HCT116 (cell line): ENCODE data around the gene NEUROD4. TPM values are rescaled to one million over a fixed set of nuclear protein-coding genes. Genes with fewer than 3 reads are reported as not detected.

Experiments
- ATAC-seq: fragments of 200-7000 bp; cut with Tn5 transposase; 2 replicates; pipeline ENCODE4 v1.9.1; 2020; ENCODE audit warnings: mild to moderate bottlenecking, moderate library complexity
- BruUV-seq: library from RNA; stranded (reverse); fragments of 400-500 nt; replicated peaks from 2 replicates; lab custom pipeline; 2021; lab: Mats Ljungman, UMichigan
- CTCF ChIA-PET: fragments of 300-600 bp; sonication (Branson Sonifier 250); formaldehyde crosslinking; loops from one replicate; lab custom pipeline; 2021; ENCODE audit warnings: antibody characterized with exemption; lab: Charles Lee
- POLR2A ChIA-PET: fragments of 300-600, 350-600 bp; sonication (Branson Sonifier 250); formaldehyde crosslinking; loops from one replicate; lab custom pipeline; 2021; ENCODE audit warnings: antibody characterized with exemption; lab: Charles Lee
- RAD21 ChIA-PET, 2 experiments: fragments of 300-600 bp; sonication (Branson Sonifier 250); formaldehyde crosslinking; loops; one replicate each; lab custom pipeline; 2023; ENCODE audit warnings: low total read pairs in 2 of 2; ENCODE audit not compliant: uncharacterized antibody in 2 of 2, unreplicated experiment in 2 of 2, low non-redundant PET in 1 of 2; lab: Charles Lee
- DNase-seq: peaks from one replicate; pipeline ENCODE4 v3.0.0-alpha.2; 2010; ENCODE audit warnings: low read depth, low spot score
- H2AFZ ChIP-seq: fragments of 200-600 bp; shearing (Covaris generic), sonication (generic); 2 replicates; pipeline ENCODE4 v1.6.1; 2017; ENCODE audit warnings: low read depth, mixed run types, mixed read lengths, antibody characterized with exemption, low read length; ENCODE audit not compliant: poor library complexity, severe bottlenecking
- H3K27ac ChIP-seq: 2 replicates; pipeline ENCODE4 v1.5.1; 2012; ENCODE audit warnings: low read depth, low read length
- H3K27me3 ChIP-seq: fragments of 200-600 bp; sonication (generic); 2 replicates; pipeline ENCODE4 v1.6.1; 2016; ENCODE audit warnings: mixed run types, low read length, mixed read lengths; ENCODE audit not compliant: insufficient read depth
- H3K36me3 ChIP-seq, 2 experiments: fragments of 200-500 bp in 1 of 2; fragments of 200-600 bp in 1 of 2; sonication (Bioruptor generic) in 1 of 2; sonication (generic) in 1 of 2; 2 replicates each; pipeline versions ENCODE4 v1.5.1 to v1.6.1; 2014 to 2016; ENCODE audit warnings: low read length in 2 of 2, inconsistent platforms in 1 of 2, mixed read lengths in 1 of 2, mixed run types in 1 of 2; ENCODE audit not compliant: insufficient read depth in 2 of 2, control insufficient read depth in 1 of 2
- H3K4me1 ChIP-seq, 2 experiments: fragments of 200-600 bp in 1 of 2; sonication (generic) in 1 of 2; 2 replicates each; pipeline versions ENCODE4 v1.5.1 to v1.6.1; 2012 to 2017; ENCODE audit warnings: low read length in 2 of 2, inconsistent platforms in 1 of 2, mild to moderate bottlenecking in 1 of 2, mixed read lengths in 1 of 2, mixed run types in 1 of 2, moderate library complexity in 1 of 2; ENCODE audit not compliant: insufficient read depth in 2 of 2, control insufficient read depth in 1 of 2
- H3K4me2 ChIP-seq: fragments of 200-600 bp; sonication (generic); 2 replicates; pipeline ENCODE4 v1.6.1; 2017; ENCODE audit warnings: mixed run types, low read length, mixed read lengths
- H3K4me3 ChIP-seq, 2 experiments: fragments of 200-600 bp in 1 of 2; sonication (generic) in 1 of 2; replicated peaks in 1 of 2; 2 replicates each; pipeline ENCODE4 v1.5.1; 2011 to 2016; ENCODE audit warnings: low read length in 2 of 2, control low read depth in 1 of 2, low read depth in 1 of 2, mild to moderate bottlenecking in 1 of 2, mixed read lengths in 1 of 2, mixed run types in 1 of 2
- H3K79me2 ChIP-seq: fragments of 200-600 bp; sonication (generic); 2 replicates; pipeline ENCODE4 v1.6.1; 2017; ENCODE audit warnings: mild to moderate bottlenecking, mixed run types, low read length, moderate library complexity, mixed read lengths; ENCODE audit not compliant: insufficient read depth
- H3K9ac ChIP-seq: fragments of 200-600 bp; sonication (generic); 2 replicates; pipeline ENCODE4 v1.6.1; 2016; ENCODE audit warnings: low read length, mixed read lengths
- H3K9me2 ChIP-seq: fragments of 200-600 bp; sonication (generic), shearing (Covaris generic); 2 replicates; pipeline ENCODE4 v1.6.1; 2017; ENCODE audit warnings: mixed run types, mild to moderate bottlenecking, moderate library complexity; ENCODE audit not compliant: insufficient read depth
- H3K9me3 ChIP-seq, 2 experiments: fragments of 200-500 bp in 1 of 2; fragments of 200-600 bp in 1 of 2; sonication (Bioruptor generic) in 1 of 2; sonication (generic) in 1 of 2; 2 replicates each; pipeline ENCODE4 v1.6.1; 2014 to 2017; ENCODE audit warnings: low read length in 2 of 2, mixed read lengths in 2 of 2, inconsistent platforms in 1 of 2, low read depth in 1 of 2, mild to moderate bottlenecking in 1 of 2, mixed run types in 1 of 2, moderate library complexity in 1 of 2; ENCODE audit not compliant: control insufficient read depth in 1 of 2, insufficient read depth in 1 of 2
- H4K20me1 ChIP-seq: fragments of 200-600 bp; sonication (generic), shearing (Covaris generic); 2 replicates; pipeline ENCODE4 v1.6.1; 2017; ENCODE audit warnings: mixed run types, mild to moderate bottlenecking, moderate library complexity; ENCODE audit not compliant: insufficient read depth
- EGR1 ChIP-seq: IDR thresholded peaks from 2 replicates; pipeline ENCODE4 v1.6.1; 2012; ENCODE audit warnings: low read depth
- EZH2 ChIP-seq: fragments of 200-600 bp; sonication (generic); IDR thresholded peaks from 2 replicates; pipeline ENCODE4 v1.6.1; 2017; ENCODE audit warnings: antibody characterized with exemption, mixed run types
- EZH2phosphoT487 ChIP-seq: fragments of 200-600 bp; IDR thresholded peaks from 2 replicates; pipeline ENCODE4 v1.6.1; 2018; ENCODE audit warnings: antibody characterized with exemption, borderline replicate concordance
- FOSL1 ChIP-seq: IDR thresholded peaks from 2 replicates; pipeline ENCODE4 v1.6.1; 2012; ENCODE audit warnings: low read depth
- JUND ChIP-seq: IDR thresholded peaks from 2 replicates; pipeline ENCODE4 v1.6.1; 2012
- POLR2A ChIP-seq: IDR thresholded peaks from 2 replicates; pipeline ENCODE4 v1.7.0; 2011; ENCODE audit warnings: borderline replicate concordance; ENCODE audit not compliant: insufficient read depth, insufficient read length; ENCODE audit errors: extremely low read depth
- RAD21 ChIP-seq: IDR thresholded peaks from 2 replicates; pipeline ENCODE4 v1.6.1; 2012; ENCODE audit warnings: low read depth, mild to moderate bottlenecking
- TCF7L2 ChIP-seq: IDR thresholded peaks from 2 replicates; pipeline ENCODE4 v1.7.0; 2011; ENCODE audit warnings: borderline replicate concordance, inconsistent platforms; ENCODE audit not compliant: insufficient read depth, insufficient read length; ENCODE audit errors: extremely low read depth
- ZFX ChIP-seq: fragments of 450-650 bp; IDR thresholded peaks from 2 replicates; pipeline ENCODE4 v1.6.1; 2017
- intact Hi-C: fragments of 100-400 bp; cut with micrococcal nuclease; formaldehyde crosslinking; loops from 2 replicates; pipeline ENCODE4 v1.10.0; 2022
- total RNA-seq: library from RNA; stranded (reverse); gene quantifications from one replicate; pipeline ENCODE4 v1.2.1, GENCODE V29; 2021; ENCODE audit not compliant: unreplicated experiment
- TF ChIP-seq, protein P1 (sequence below): IDR thresholded peaks from 2 replicates; pipeline ENCODE4 v1.6.1; 2012; ENCODE audit warnings: low read depth

NEUROD4 gene
- total RNA-seq, 1 experiment from 2014 or later: not detected

DNA sequence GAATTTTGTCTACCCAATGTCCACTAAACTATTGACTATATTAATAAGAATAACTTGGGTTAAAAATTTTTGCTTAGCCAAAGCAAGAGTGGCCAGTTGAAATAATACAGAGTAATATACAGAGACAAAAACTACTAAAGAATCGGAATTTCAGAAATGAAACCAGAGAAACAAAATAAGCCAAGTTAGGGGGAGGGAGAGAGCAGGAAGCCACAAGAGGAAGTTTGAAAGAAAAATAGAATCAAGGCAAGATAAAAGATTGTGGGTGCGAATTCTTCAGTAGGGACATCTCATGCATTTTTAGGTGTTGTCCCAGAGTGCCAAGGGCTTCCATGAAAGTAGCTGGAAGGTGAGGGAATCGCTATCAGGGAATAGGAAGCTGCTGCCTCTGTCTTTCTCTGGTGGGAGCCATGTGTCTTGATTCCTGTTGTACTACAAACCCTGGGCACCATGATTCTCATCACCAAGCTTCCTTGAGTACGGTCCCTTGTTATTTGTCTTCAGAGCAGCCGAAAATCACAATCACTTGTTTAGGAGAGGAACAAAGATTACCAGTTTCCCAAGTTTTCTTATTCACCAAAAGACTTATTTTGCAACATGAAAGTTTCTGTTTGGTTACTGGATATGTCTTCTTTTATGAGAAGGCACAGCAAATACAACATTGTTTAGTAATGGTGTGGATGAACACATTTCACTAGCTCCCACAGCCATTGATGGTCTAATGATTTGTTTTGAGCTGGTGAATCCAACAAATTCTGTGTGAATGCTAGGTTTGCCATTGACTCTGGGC, 16.7 kb downstream of the NEUROD4 start:
- H3K9ac ChIP-seq: no peak overlapping the region
- DNase-seq (no peak), ATAC-seq (no peak)
- no peak overlapping the region for H3K4me2 ChIP-seq
- ChIA-PET CTCF (no interaction called here), RAD21 (no interaction called here), POLR2A (no interaction called here)
- no peak overlapping the region for H2AFZ ChIP-seq
- no peaks in the 10 kb centered on the region for H4K20me1 ChIP-seq
- no peaks in the 10 kb centered on the region for H3K36me3 ChIP-seq
- intact Hi-C loops: no loop called here
- no peaks in the 10 kb centered on the region for H3K9me2 ChIP-seq
- H3K27me3 ChIP-seq: peaks cover 88% of the 10 kb centered on the region
- no peak overlapping the region for H3K27ac ChIP-seq
- no peaks in the 10 kb centered on the region for H3K79me2 ChIP-seq
- H3K9me3 ChIP-seq: no peaks in the 10 kb centered on the region
- no peaks in the 10 kb centered on the region for H3K4me1 ChIP-seq
- TF ChIP-seq TCF7L2 (no peak), EZH2phosphoT487 (no peak), RAD21 (no peak), EGR1 (no peak), POLR2A (no peak), EZH2 (no peak), FOSL1 (no peak), JUND (no peak), ZFX (no peak)
- TF ChIP-seq, protein P1, sequence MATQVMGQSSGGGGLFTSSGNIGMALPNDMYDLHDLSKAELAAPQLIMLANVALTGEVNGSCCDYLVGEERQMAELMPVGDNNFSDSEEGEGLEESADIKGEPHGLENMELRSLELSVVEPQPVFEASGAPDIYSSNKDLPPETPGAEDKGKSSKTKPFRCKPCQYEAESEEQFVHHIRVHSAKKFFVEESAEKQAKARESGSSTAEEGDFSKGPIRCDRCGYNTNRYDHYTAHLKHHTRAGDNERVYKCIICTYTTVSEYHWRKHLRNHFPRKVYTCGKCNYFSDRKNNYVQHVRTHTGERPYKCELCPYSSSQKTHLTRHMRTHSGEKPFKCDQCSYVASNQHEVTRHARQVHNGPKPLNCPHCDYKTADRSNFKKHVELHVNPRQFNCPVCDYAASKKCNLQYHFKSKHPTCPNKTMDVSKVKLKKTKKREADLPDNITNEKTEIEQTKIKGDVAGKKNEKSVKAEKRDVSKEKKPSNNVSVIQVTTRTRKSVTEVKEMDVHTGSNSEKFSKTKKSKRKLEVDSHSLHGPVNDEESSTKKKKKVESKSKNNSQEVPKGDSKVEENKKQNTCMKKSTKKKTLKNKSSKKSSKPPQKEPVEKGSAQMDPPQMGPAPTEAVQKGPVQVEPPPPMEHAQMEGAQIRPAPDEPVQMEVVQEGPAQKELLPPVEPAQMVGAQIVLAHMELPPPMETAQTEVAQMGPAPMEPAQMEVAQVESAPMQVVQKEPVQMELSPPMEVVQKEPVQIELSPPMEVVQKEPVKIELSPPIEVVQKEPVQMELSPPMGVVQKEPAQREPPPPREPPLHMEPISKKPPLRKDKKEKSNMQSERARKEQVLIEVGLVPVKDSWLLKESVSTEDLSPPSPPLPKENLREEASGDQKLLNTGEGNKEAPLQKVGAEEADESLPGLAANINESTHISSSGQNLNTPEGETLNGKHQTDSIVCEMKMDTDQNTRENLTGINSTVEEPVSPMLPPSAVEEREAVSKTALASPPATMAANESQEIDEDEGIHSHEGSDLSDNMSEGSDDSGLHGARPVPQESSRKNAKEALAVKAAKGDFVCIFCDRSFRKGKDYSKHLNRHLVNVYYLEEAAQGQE: no peak
- BruUV-seq: no TSS peak
- H3K4me3 ChIP-seq: no peak overlapping the region
